Activated T-cell treated with anti-CD3 and anti-CD28 coated beads for 24 hours (primary cell): ENCODE data around the gene CHD2.

Experiments used
- DNase-seq: peaks from one replicate; pipeline ENCODE4 v3.0.0-alpha.2; 2020; ENCODE audit warnings: low read depth

CHD2 gene

DNA sequence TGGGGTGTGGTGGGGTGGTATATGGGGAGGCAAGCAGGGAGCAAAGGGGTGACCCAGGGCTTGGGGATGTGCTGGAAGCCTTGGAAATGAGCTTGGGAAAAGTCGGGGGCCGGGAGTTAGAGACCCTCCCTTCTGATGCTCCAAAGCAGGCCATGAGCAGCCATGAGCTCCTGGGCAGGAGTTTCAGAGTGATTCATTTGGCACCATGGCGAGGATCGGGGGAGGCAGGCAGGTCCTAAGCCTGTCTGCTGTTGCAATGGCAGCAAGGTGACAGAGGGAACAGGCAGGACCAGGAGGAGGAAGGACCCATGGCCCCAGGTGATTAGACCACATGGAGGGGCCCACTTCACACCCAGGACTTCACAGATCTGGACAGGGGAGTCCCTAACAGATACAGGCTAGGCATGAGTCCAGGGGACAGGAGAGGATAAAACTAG lies 167.5 kb downstream of the CHD2 start:
- no peak for DNase-seq

DNA sequence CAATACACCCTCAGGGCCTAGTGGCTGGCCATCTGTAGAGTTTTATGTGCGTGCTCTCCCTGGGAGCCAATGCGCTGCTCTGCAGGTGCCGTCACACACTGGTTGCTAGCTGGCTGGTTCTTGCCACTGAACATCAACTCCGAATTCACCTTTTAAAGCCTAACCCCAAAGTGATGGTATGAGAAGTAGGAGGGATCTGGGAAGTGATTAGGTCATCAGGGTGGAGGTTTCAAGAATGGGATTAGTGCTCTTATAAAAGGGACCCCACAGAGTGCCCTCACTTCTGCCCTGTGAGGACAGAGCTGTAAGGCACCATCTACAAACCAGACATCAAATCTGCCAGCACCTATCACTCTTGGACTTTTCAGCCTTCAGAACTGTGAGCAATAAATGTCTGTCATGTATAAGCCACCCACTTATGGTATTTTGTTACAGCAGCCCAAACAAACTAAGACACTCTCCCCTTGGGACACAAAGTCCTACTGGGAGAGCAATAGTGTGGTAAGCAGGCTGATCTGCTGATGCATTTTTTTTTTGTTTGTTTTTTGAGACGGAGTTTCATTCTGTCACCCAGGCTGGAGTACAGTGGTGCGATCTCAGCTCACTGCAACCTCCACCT lies 168.6 kb downstream of the CHD2 start:
- no peak for DNase-seq

DNA sequence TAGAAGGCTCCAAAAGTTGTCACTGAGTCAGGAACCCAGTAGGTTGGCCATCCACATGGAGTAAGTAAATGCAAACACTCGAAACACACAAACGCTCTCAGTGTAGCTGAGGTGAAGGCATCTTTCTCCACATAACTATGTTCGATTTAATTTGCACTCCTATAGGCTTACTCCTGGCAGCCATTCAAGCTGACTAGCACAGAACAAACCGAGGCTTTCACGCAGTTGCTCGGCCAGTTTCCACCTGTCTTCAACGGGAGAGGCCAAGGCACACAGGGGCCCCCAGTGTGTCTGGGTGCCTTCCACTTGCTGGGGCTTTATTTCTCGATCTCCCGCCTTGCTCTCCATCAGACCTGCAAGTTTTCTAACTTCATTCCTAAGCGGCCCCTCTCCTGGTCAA lies 170.0 kb downstream of the CHD2 start:
- no peak for DNase-seq

DNA sequence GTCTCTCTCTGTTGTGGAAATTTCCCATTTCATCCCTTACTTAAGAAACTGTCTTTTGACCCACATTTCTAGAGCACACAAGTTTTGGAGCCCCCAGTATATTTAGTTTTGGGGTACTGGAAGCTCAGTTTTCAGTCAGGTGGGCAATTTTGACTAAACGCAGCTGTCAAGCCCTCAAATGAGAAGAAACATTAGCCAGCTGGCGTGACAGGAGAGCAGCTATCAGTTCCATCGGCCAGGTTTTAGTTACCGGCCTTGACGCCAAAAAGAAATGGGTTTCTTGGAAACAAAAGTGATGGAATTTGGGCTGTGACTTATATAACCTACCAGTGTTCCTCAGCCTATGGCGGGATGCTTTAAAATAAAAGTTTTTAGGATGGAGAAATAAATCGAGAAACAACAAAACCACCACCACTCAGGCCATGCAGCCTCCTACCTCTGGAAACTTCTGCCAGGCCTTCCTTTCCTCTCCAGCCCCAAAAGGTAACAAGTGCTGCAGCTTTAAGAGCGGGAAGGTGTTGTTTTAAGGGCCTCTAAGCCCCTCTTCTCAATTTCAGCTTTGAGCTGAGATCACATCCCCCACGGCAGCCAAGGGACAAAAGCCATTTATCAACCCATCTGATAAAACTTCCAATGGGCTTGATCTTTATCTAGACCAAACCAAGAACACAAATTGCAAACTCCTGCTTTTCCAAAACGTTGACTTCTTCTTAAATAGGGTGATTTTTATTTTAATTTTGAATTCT lies 170.6 kb downstream of the CHD2 start:
- DNase-seq: no peak

DNA sequence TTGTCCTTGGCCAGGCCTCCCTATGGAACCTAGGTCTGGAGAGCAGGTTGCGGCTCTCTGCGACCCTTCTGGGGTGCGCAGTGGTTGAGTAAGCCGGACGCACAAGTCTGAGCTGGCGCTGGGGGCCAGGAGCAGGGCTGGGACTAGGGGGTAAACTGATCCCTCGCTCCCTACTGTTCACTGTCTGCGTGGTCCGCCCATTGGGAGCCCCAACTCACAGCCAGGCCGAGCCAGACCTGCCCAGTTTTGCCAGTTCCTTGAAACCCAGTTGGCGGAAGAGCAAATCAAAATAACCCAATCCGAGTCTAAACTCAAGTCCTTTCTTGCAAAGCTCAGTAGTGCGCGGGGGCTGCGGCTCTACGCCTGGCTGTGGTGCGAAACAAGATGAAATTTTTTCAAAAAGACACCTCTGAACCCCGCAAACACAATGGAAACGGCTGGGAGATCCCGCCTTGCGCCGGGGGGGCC lies 171.4 kb downstream of the CHD2 start:
- no peak for DNase-seq

DNA sequence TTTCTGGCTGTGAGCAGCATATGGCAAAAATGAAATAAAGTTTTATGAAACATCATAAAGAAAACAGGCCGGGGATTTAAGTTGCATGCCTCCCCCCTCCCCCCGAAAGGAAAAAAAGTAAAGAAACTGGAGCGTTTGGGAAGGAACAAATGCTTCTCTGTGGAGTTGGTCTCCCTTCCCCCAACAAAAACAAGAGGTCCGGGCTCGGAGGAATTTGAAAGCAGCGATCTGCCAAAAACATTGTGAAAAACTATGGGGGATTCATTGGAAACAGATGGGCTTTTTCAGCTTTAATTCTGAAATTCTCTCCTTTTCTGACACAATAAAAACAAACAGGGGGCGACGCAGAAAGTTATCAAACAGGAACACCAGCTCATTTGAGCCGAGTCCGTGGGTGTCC lies 171.9 kb downstream of the CHD2 start:
- DNase-seq: no peak

DNA sequence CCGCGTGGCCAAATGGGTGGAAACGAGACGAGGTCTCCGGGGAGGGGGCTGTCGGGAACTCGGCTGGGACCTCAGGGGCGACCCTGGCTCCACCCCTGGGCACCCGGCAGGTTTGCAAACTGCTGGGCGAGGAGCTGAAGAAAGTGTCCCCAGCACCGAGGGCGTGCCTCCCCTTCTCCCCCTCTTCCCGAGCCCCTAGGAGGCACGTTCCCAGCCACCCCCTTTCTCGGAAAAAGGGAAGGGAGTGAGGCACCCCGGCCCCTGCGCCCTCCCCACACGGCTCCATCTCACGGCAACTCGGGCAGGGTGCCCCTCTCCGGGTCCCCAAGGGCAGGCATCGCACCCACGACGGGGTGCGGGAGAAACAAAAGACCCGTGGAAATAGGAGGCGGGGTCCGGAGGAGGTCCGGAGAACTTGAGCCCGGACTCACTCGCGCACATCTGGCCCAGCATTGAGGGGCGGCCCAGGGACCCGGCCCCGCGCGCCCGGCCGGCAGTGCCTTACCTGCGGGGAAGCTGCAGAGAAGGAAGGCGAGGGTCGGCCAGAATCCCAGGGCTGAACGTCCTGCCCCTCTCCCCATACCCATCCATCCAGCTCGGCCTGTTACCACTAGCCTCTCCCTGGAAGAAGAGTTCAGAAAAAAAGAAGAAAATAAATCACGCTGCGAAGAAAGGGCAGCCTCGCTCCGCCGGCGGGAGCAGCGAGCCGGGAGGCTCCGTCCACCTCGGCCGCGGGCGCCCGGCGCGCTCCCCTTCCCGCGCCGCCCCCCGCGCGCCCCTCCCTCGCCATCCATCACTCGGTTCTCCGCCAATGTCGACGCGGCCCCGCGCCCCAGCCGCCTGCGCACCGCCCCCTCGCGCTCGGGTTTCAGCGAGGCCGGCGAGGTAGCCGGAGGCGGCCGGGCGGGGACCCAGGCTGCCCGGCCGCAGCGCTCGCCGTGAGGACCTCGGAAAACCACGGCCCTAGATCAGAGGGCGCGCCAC lies 172.6 kb downstream of the CHD2 start:
- DNase-seq: no peak

DNA sequence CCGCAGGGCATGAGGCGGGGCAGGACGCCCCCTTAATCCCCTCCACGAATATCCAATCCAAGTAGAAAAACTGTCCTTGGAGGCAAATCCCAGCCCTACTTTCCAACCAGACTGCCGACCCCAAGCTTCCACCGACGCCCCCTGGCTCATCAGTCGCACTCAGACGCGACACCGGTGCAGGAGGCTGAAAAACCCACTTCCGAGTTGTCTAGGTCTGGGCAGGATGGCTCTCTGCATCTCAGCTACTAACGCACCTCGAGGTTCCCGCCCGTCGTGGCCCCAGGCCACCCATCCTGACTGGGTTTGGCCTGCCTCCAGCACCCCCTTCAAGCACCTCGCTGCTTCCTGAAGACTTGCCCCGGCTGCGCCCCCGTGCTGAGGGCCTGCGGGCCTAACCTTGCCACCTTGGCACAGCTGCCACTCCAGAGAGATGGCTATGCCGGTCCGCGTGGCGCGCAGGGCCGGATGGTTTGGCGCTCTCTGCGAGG lies 173.4 kb downstream of the CHD2 start:
- no peak for DNase-seq

DNA sequence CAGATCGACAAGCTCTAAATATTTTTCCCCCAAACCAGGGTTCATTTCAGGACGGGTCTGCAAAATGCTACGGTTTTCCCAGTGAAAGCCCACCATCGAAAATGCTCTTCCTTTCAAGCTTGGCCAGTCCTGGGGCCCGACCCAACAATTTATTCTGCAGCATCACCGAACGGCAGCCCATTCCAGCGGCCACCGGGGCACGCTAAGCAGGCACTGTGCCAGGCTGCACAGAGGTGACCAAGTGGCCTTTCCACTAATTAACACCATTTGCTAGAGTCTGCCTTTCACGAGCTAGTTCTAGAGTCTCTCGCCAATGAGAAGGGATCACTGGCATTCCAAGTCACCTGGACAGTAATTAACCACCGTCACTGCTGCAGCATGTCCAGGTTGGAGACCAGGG lies 174.5 kb downstream of the CHD2 start:
- DNase-seq: no peak

DNA sequence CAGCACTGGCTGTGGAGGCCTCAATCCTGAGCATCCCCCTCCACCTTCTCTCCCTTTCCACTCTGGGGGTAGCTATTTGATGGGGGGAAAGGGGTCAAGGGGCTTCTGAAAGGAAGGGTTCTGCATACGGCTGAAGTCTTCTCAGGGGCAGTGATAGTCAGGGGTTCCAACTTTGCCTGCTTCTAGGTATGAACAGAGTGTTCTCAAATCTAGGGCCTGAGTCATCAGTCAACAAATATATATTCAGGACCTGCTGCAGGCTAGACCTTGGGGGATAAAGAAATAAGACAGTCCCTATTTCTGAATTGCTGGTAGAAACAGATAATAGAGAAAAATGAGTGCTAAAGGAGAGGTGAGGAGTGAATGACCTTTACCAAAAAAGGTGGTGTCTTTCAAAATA lies 176.1 kb downstream of the CHD2 start:
- DNase-seq: no peak

DNA sequence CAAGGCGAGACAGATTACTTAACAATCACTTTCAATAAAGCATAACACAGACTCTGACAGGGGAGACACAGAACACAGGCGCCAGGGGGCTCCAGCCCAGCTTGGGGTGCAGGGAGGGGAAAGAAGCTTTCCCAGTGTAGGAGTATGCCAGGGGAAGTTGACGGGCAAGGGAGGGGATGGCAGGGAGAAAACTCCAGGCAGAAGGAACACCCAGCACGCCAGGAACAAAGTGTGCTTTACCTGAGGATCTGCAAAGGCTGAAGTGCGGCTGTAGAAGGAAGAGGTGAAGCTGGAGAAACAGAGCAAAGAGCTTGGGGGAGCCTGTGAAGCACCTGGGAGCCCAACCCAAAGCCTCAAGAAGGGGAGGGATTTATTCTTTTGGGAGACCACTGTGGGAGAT lies 176.8 kb downstream of the CHD2 start:
- DNase-seq: no peak
